IPS-18a (cell line): ENCODE data around the gene EIF2S1.
"Not testable (repeated sequence)": the region's sequence is repeated elsewhere in the genome, so short reads cannot be mapped to it uniquely, and the experiment has no call there.

Experiments used
- H3K27ac ChIP-seq: one replicate; pipeline ENCODE4 v1.5.1; 2013; ENCODE audit warnings: low read length
- H3K27me3 ChIP-seq: one replicate; pipeline ENCODE4 v1.6.1; 2013; ENCODE audit warnings: mild to moderate bottlenecking, low read length; ENCODE audit not compliant: control insufficient read depth, insufficient read depth
- H3K36me3 ChIP-seq: one replicate; pipeline ENCODE4 v1.6.1; 2013; ENCODE audit warnings: low read depth, low read length; ENCODE audit not compliant: control insufficient read depth
- H3K4me1 ChIP-seq: one replicate; pipeline ENCODE4 v1.6.1; 2013; ENCODE audit warnings: low read depth, low read length; ENCODE audit not compliant: control insufficient read depth
- H3K4me3 ChIP-seq: one replicate; pipeline ENCODE4 v1.5.1; 2013; ENCODE audit warnings: low read length
- H3K9ac ChIP-seq: one replicate; pipeline ENCODE4 v1.6.1; 2013; ENCODE audit warnings: mild to moderate bottlenecking, low read length, moderate library complexity
- H3K9me3 ChIP-seq: one replicate; pipeline ENCODE4 v1.6.1; 2013; ENCODE audit warnings: low read depth, low read length; ENCODE audit not compliant: control insufficient read depth

The EIF2S1 gene

DNA sequence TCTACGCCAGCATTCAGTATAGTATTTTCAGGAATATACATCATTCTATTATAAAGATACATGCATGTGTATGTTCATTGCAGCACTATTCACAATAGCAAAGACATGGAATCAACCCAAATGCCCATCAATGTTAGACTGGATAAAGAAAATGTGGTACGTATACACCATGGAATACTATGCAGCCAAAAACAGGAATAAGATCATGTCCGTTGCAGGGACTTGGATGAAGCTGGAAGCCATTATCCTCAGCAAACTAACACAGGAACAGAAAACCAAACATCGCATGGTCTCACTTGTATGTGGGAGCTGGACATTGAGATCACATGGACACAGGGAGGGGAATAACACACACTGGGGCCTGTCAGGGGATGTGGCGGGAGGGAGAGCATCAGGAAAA, 55.5 kb downstream of the EIF2S1 start:
- H3K9me3 ChIP-seq, H3K27me3 ChIP-seq, H3K4me1 ChIP-seq, H3K27ac ChIP-seq, H3K36me3 ChIP-seq, H3K4me3 ChIP-seq, H3K9ac ChIP-seq: not testable (repeated sequence)

- Histone ChIP-seq H3K27ac (no peak overlapping the region), H3K4me1 (no peaks in the 10 kb centered on the region)
Measured at GRCh38 chr14:67416085-67416484, 56.0 kb downstream of the EIF2S1 start.

DNA sequence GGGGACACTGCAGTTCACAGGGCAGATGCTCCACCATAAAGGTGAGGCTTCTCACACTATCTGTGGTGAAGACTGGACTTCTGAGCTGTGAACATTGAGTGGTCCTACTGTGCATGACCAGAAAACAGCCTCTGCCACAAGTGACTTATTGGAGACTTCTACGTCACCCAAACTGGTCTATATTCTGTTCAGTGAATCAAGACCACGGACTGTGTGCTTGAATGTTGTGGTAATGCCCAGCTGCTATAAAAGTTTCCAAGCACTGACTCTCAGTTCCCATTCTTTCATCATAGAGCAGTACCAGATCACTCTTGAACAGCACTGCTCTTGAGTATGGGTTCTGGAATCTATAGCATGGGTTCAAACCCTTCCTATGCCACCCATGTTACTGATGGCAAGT, 56.7 kb downstream of the EIF2S1 start:
- H3K27ac ChIP-seq = no peak overlapping the region
- no peak overlapping the region for H3K4me3 ChIP-seq
- H3K9ac ChIP-seq = no peak overlapping the region
- H3K9me3 ChIP-seq = no peaks in the 10 kb centered on the region
- no peaks in the 10 kb centered on the region for H3K4me1 ChIP-seq
- no peaks in the 10 kb centered on the region for H3K36me3 ChIP-seq
- no peaks in the 10 kb centered on the region for H3K27me3 ChIP-seq

More at GRCh38 chr14:67416085-67416484, 56.0 kb downstream of the EIF2S1 start:
- no peak overlapping the region for H3K9ac ChIP-seq
- no peak overlapping the region for H3K4me3 ChIP-seq
- no peaks in the 10 kb centered on the region for H3K9me3 ChIP-seq
- no peaks in the 10 kb centered on the region for H3K27me3 ChIP-seq
- no peaks in the 10 kb centered on the region for H3K36me3 ChIP-seq

DNA sequence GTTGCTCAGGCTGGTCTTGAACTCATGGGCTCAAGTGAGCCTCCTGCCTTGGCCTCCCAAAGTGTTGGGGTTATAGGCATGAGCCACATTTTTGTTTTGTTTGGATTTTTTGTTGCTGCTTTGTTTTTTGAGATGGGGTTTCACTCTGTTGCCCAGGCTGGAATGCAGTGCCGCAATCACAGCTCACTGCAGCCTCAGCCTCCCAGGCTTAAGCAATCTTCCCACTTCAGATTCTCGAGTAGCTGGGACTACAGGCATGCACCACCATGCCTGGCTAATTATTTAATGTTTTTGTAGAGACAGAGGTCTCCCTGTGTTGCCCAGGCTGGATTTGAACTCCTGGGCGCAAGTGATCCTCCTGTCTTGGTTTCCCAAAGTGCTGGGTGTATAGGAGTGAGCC, 57.5 kb downstream of the EIF2S1 start:
- Histone ChIP-seq H3K27me3 (no peaks in the 10 kb centered on the region), H3K4me1 (no peaks in the 10 kb centered on the region), H3K9ac (no peak overlapping the region), H3K9me3 (no peaks in the 10 kb centered on the region), H3K36me3 (no peaks in the 10 kb centered on the region), H3K4me3 (no peak overlapping the region), H3K27ac (no peak overlapping the region)

DNA sequence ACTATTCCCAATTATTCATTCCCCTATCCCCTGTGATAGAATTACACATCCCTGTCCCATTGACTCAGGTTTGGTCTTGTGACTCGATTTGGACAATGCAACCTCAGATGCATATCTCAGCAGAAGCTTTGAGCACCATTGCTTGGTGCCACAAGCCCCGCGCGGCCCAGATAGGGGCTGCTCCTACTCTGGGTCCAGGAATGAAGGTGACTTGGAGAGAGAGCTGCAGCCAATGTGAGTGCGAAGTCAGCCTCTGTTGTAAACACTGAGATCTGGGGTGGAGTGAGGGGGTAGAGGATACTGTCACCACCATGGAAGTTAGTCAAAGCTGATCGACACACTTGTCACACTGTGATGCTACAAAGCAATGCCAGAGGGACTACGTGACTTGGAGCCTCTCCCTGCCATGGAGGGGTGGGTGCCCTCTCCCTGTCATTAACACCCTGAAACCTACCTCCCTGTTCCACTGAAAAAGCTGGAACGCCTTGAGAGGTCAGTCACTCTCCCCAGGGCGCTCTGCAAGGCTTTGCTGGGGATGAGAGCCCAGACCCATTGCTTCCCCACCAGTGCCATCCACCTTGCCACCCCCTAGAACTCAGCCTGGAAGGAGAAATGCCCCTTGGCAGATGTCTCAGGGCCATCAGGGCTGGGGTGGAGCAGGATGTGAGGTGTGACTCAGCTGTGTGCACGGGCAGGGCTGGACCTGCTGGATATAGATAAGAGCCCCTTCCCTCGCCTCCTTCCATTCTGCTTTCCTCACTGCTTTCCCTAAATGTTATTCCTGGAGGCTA, 58.5 kb downstream of the EIF2S1 start:
- H3K27ac ChIP-seq = no peak overlapping the region

GRCh38 chr14:67420102-67420739, 60.1 kb downstream of the EIF2S1 start:
- Histone ChIP-seq H3K36me3 (no peaks in the 10 kb centered on the region), H3K27me3 (no peaks in the 10 kb centered on the region), H3K9ac (no peak overlapping the region), H3K27ac (no peak overlapping the region), H3K4me1 (no peaks in the 10 kb centered on the region), H3K9me3 (no peaks in the 10 kb centered on the region), H3K4me3 (no peak overlapping the region)

More for the DNA sequence above, 58.5 kb downstream of the EIF2S1 start:
- Histone ChIP-seq H3K9ac (no peak overlapping the region), H3K9me3 (no peaks in the 10 kb centered on the region), H3K4me1 (no peaks in the 10 kb centered on the region), H3K4me3 (no peak overlapping the region), H3K36me3 (no peaks in the 10 kb centered on the region), H3K27me3 (no peaks in the 10 kb centered on the region)

DNA sequence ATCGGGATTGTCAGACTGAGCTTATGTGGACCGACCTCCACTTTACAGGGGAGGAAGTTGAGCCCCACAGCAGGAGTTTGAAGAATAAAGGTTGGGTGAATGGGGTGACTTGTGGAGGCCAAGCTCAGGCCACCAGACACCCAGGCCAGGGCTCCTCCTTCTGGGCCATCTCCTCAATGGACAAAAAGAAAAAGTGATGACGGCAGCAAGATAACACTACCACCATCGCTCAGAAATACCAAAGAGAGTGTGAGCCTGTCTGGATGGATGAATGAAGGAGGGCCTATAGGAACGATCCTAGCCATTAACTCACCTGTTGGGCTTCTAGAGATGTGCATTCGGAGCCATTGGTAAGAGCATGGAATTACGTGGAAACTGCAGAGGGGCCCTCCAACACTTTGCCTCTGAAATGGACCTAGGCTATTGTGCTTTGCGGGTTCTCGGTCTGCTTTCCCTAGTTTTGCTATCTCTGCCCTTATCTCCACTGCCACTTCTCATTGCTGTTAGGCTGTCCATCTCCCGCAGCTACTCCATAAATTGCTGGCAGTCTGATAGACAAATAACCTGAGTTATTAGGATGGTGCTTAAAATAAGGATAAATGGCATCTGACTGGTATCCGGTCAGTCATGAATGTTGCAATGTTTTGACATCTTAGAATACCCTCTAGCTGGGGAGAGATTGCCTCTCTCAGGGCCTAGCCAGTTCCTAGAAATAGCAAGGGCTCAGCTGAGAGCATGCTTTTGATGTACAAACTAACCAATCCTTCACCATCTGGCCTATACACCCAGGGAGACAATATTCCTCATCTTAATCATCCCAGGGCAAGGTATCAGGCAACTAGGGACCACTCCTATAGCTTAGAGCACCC, 61.5 kb downstream of the EIF2S1 start:
- Histone ChIP-seq H3K4me1 (no peaks in the 10 kb centered on the region), H3K4me3 (no peak overlapping the region), H3K9ac (no peak overlapping the region), H3K36me3 (no peaks in the 10 kb centered on the region), H3K27ac (no peak overlapping the region), H3K27me3 (no peaks in the 10 kb centered on the region), H3K9me3 (no peaks in the 10 kb centered on the region)

- peaks cover 4% of the 10 kb centered on the region for H3K4me1 ChIP-seq
- H3K4me3 ChIP-seq = no peak overlapping the region
- H3K27ac ChIP-seq = no peak overlapping the region
- H3K27me3 ChIP-seq = no peaks in the 10 kb centered on the region
- H3K9me3 ChIP-seq = no peaks in the 10 kb centered on the region
- H3K9ac ChIP-seq = no peak overlapping the region
- no peaks in the 10 kb centered on the region for H3K36me3 ChIP-seq
Measured at GRCh38 chr14:67423424-67423823, 63.3 kb downstream of the EIF2S1 start.

DNA sequence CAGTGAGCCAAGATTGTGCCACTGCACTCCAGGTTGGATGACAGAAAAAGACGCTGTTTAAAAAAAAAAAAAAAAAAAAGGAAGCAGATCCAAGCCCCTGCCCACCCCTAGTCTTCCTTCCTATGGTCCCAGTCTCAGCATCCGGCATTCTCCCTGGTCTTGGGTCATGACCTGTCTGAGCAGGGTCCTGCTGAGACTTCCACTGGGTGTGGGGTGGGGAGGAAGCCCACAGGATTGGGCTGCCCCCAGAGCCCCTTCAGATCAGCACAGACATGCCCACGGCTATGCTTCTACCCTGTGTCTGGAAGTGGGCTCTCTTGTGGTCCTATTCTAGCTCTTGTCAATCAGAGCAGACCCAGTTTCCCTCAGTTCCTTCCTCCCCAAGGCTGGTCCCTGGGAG, 64.4 kb downstream of the EIF2S1 start:
- H3K4me1 ChIP-seq = peaks cover 7% of the 10 kb centered on the region
- H3K27me3 ChIP-seq = no peaks in the 10 kb centered on the region
- no peaks in the 10 kb centered on the region for H3K9me3 ChIP-seq
- H3K27ac ChIP-seq = no peak overlapping the region
- H3K36me3 ChIP-seq = no peaks in the 10 kb centered on the region
- H3K9ac ChIP-seq = no peak overlapping the region
- H3K4me3 ChIP-seq = no peak overlapping the region

GRCh38 chr14:67425608-67426007, 65.5 kb downstream of the EIF2S1 start:
- Histone ChIP-seq H3K9ac (no peak overlapping the region), H3K27me3 (no peaks in the 10 kb centered on the region), H3K4me3 (no peak overlapping the region), H3K4me1 (peaks cover 7% of the 10 kb centered on the region), H3K36me3 (no peaks in the 10 kb centered on the region), H3K9me3 (no peaks in the 10 kb centered on the region), H3K27ac (no peak overlapping the region)

- no peak overlapping the region for H3K4me3 ChIP-seq
- no peak overlapping the region for H3K9ac ChIP-seq
- no peaks in the 10 kb centered on the region for H3K27me3 ChIP-seq
- H3K4me1 ChIP-seq = peaks cover 7% of the 10 kb centered on the region
- H3K27ac ChIP-seq = no peak overlapping the region
- no peaks in the 10 kb centered on the region for H3K9me3 ChIP-seq
- no peaks in the 10 kb centered on the region for H3K36me3 ChIP-seq
Measured at GRCh38 chr14:67426161-67426560, 66.0 kb downstream of the EIF2S1 start.
